GM10248 (cell line): ENCODE data around the gene LRTM2.
A peak's percentile ranks its signal among the peaks of the same experiment; 100 is the strongest.

Experiments
- CTCF ChIA-PET: fragments of 300-600 bp; sonication (Branson Sonifier 250); formaldehyde crosslinking; extraction: SDS; loops from one replicate; lab custom pipeline; 2021; ENCODE audit warnings: antibody characterized with exemption; lab: Yijun Ruan, JAX
- POLR2A ChIA-PET: fragments of 350-650 bp; sonication (Branson Sonifier 250); formaldehyde crosslinking; extraction: SDS; loops from one replicate; lab custom pipeline; 2020; ENCODE audit warnings: antibody characterized with exemption; lab: Yijun Ruan, JAX
- DNase-seq: peaks from one replicate; pipeline ENCODE4 v3.0.0; 2012; ENCODE audit errors: extremely low spot score
- CTCF ChIP-seq: IDR thresholded peaks from 2 replicates; pipeline ENCODE4 v1.5.1; 2012; ENCODE audit warnings: mild to moderate bottlenecking, low read depth; ENCODE audit errors: extremely low read depth, missing control alignments, control extremely low read depth

Gene LRTM2

GRCh38 chr12:1800401-1801302, 19.7 kb upstream of the LRTM2 start:
- ChIA-PET CTCF (interaction anchor here (1.2 to 4.6 kb wide), 3 partner anchors 9 to 236 kb away, joined by 3 to 45 read pairs (median 12); no protein-coding TSS in a partner anchor), POLR2A (no interaction called here)
- peak; percentile 38 for TF ChIP-seq CTCF
- peak; percentile 79 for DNase-seq

- CTCF ChIA-PET = interaction anchor here (1.2 to 4.6 kb wide), 3 partner anchors 10 to 235 kb away, joined by 3 to 45 read pairs (median 12); no protein-coding TSS in a partner anchor
- DNase-seq = no peak
- POLR2A ChIA-PET = no interaction called here
Measured at GRCh38 chr12:1801303-1801975, 18.9 kb upstream of the LRTM2 start.

GRCh38 chr12:1803736-1804135, 16.6 kb upstream of the LRTM2 start:
- ChIA-PET CTCF (interaction anchor here (1.1 to 1.4 kb wide), 2 partner anchors 12 to 136 kb away, joined by 3 to 7 read pairs; no protein-coding TSS in a partner anchor), POLR2A (no interaction called here)
- DNase-seq = no peak

More at GRCh38 chr12:1801303-1801975, 18.9 kb upstream of the LRTM2 start:
- no peak for TF ChIP-seq CTCF

GRCh38 chr12:1804545-1805332, 15.6 kb upstream of the LRTM2 start:
- POLR2A ChIA-PET = no interaction called here
- peak; percentile 92 for DNase-seq
- CTCF ChIA-PET = interaction anchor here (1.4 kb wide), 1 partner anchor 135 kb away, joined by 7 read pairs; no protein-coding TSS in a partner anchor
- TF ChIP-seq CTCF = no peak

More at GRCh38 chr12:1803736-1804135, 16.6 kb upstream of the LRTM2 start:
- no peak for TF ChIP-seq CTCF

- TF ChIP-seq CTCF = no peak
Measured at GRCh38 chr12:1805441-1806081, 14.8 kb upstream of the LRTM2 start.

More at GRCh38 chr12:1805441-1806081, 14.8 kb upstream of the LRTM2 start:
- ChIA-PET CTCF (interaction anchor here (1.0 to 1.9 kb wide), 3 partner anchors 10 to 135 kb away, joined by 3 to 6 read pairs (median 3); no protein-coding TSS in a partner anchor), POLR2A (no interaction called here)
- DNase-seq = no peak
